Retinal pigment epithelial cell (primary cell): Measurements from ENCODE around the gene UBR3.

Source experiments
- DNase-seq: peaks from one replicate; pipeline ENCODE4 v3.0.0-alpha.2; 2010; ENCODE audit warnings: low read depth
- H3K4me3 ChIP-seq: 2 replicates; pipeline ENCODE4 v1.5.1; 2011; ENCODE audit warnings: mild to moderate bottlenecking, low read length, control low read depth, moderate library complexity
- CTCF ChIP-seq: conservative IDR thresholded peaks from 2 replicates; pipeline ENCODE4 v1.5.1; 2011; ENCODE audit warnings: low read depth, low read length, control low read depth, inconsistent platforms

UBR3 gene

GRCh38 chr2:170006587-170007325 lies 179.5 kb downstream of the UBR3 start:
- no peak for DNase-seq
- no peak for TF ChIP-seq CTCF

GRCh38 chr2:170009209-170009608 lies 182.0 kb downstream of the UBR3 start:
- no peak overlapping the region for H3K4me3 ChIP-seq
- no peak for DNase-seq
- no peak for TF ChIP-seq CTCF

More at GRCh38 chr2:170006587-170007325, 179.5 kb downstream of the UBR3 start:
- H3K4me3 ChIP-seq: no peak overlapping the region

- no peak for TF ChIP-seq CTCF
- H3K4me3 ChIP-seq: no peak overlapping the region
- DNase-seq: no peak
These were observed 185.5 kb downstream of the UBR3 start for GRCh38 chr2:170012773-170013172.

- TF ChIP-seq CTCF: peak; percentile 1
- H3K4me3 ChIP-seq: no peak overlapping the region
- DNase-seq: peak; percentile 43
These were observed 186.7 kb downstream of the UBR3 start for GRCh38 chr2:170013802-170014551.

GRCh38 chr2:170014769-170015168 lies 187.5 kb downstream of the UBR3 start:
- no peak for DNase-seq
- TF ChIP-seq CTCF: no peak
- H3K4me3 ChIP-seq: no peak overlapping the region

- H3K4me3 ChIP-seq: no peak overlapping the region
- no peak for TF ChIP-seq CTCF
- DNase-seq: no peak
These were observed 190.7 kb downstream of the UBR3 start for GRCh38 chr2:170017860-170018532.
